Lung (tissue), 12 donors: ENCODE results near the gene FAM3D. TPM values are rescaled to one million over a fixed set of nuclear protein-coding genes. Genes with fewer than 3 reads are reported as not detected.

Experiments
- ATAC-seq: fragments of 200-7000 bp; cut with Tn5 transposase; one replicate; pipeline ENCODE4 v1.9.1; 2020; ENCODE audit warnings: moderate number of reproducible peaks; ENCODE audit not compliant: insufficient read depth, low FRiP score
- DNase-seq, 3 donors: peaks; one replicate each; pipeline ENCODE4 v3.0.0-alpha.2; 2013 to 2017
- H3K27ac ChIP-seq, 2 donors: one replicate each; pipeline ENCODE4 v1.5.1; 2013; ENCODE audit warnings: mild to moderate bottlenecking in 2 of 2, moderate library complexity in 2 of 2, control low read depth in 1 of 2, inconsistent platforms in 1 of 2, low read depth in 1 of 2, low read length in 1 of 2
- H3K27me3 ChIP-seq, 3 donors: one replicate each; pipeline ENCODE4 v1.5.1; 2013; ENCODE audit warnings: low read length in 2 of 3; ENCODE audit not compliant: control insufficient read depth in 3 of 3, insufficient read depth in 3 of 3
- H3K36me3 ChIP-seq, 4 donors: one replicate each; pipeline ENCODE4 v1.5.1; 2013; ENCODE audit warnings: low read length in 4 of 4, mild to moderate bottlenecking in 1 of 4, moderate library complexity in 1 of 4; ENCODE audit not compliant: control insufficient read depth in 4 of 4, insufficient read depth in 4 of 4
- H3K4me1 ChIP-seq, 5 donors: one replicate each; pipeline ENCODE4 v1.5.1; 2013; ENCODE audit warnings: low read length in 5 of 5, mild to moderate bottlenecking in 2 of 5, moderate library complexity in 1 of 5; ENCODE audit not compliant: control insufficient read depth in 5 of 5, insufficient read depth in 5 of 5
- H3K4me3 ChIP-seq: one replicate; pipeline ENCODE4 v1.5.1; 2013; ENCODE audit warnings: mild to moderate bottlenecking, control low read depth, moderate library complexity
- H3K9ac ChIP-seq, 2 donors: one replicate each; pipeline ENCODE4 v1.5.1; 2013; ENCODE audit warnings: low read length in 2 of 2, control low read depth in 1 of 2; ENCODE audit not compliant: insufficient read depth in 1 of 2
- H3K9me3 ChIP-seq, 4 donors: one replicate each; pipeline ENCODE4 v1.5.1; 2013; ENCODE audit warnings: low read length in 3 of 4, mild to moderate bottlenecking in 1 of 4, moderate library complexity in 1 of 4; ENCODE audit not compliant: control insufficient read depth in 4 of 4, insufficient read depth in 3 of 4
- WGBS, 2 donors: extraction: QIAGEN DNeasy Blood & Tissue Kit; methylation state at CpG; one replicate each; pipeline ENCODE4 v1.1.7; 2013; 5-methylcytosine and 5-hydroxymethylcytosine counted together
- polyA plus RNA-seq, 2 donors: library from polyadenylated mRNA; stranded (reverse); fragments of 200-250 nt; gene quantifications; one replicate each; pipeline ENCODE4 v1.2.1, GENCODE V29; 2013
- total RNA-seq, 2 donors: library from RNA; depleted of rRNA in 1 of 2; stranded (reverse); fragments of >200 nt in 1 of 2; gene quantifications; one replicate each; pipeline ENCODE4 v1.2.1, GENCODE V29; 2014 to 2021
- TF ChIP-seq, protein P1 (sequence below): IDR thresholded peaks from 2 replicates; pipeline ENCODE4 v1.5.1; 2012; ENCODE audit warnings: mild to moderate bottlenecking; ENCODE audit errors: control extremely low read depth, extremely low read depth
- donor health status: control.
- donor health status: control.
- donor health status: Bipolar disorder and iron deficiency.
- donor health status: healthy.
- donor health status: DM: yes; HTN: yes; CAD: no.

Gene FAM3D
- total and polyA plus RNA-seq, 4 donors = 3.2 to 15.1 (median 11.6) TPM

DNA sequence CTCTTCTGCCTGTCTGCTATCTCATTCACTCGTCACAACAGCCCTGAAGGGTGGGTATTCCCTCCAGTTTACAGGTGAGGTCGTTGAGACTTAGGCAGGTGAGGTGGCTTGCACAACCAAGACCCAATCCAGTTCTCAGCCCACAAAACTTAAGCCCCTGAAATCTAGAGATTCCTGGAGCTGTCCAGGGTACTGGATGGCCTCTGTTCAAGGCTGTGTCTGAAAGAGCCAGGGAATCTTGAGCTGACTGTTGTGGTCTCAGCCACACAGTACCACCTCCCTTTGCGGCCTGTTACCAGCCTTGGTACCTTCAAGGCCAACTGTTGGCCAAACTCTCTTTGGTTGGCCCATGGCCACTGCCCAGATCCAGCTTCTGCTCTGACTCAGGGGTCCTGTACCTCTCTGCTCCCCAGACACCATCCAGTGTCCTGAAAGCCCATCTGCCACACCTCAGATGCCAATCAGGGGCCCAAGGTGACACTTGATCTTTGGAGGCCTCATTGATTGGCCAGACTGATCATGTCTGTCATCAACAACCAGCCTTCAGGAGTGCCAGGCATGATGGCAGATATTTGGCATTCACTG is 78.5 kb downstream of the FAM3D start:
- H3K27ac ChIP-seq = no peak overlapping the region
- H3K9ac ChIP-seq = no peak overlapping the region
- no peaks in the 10 kb centered on the region for H3K9me3 ChIP-seq
- DNase-seq = peak; percentile 66 to 82 (median 67)
- H3K4me1 ChIP-seq = peaks cover 0 to 15% (median 0%) of the 10 kb centered on the region in 5 donors
- peaks cover 5 to 31% (median 28%) of the 10 kb centered on the region in 3 donors for H3K27me3 ChIP-seq
- no peaks in the 10 kb centered on the region for H3K36me3 ChIP-seq
- H3K4me3 ChIP-seq = no peak overlapping the region
- TF ChIP-seq, protein P1, sequence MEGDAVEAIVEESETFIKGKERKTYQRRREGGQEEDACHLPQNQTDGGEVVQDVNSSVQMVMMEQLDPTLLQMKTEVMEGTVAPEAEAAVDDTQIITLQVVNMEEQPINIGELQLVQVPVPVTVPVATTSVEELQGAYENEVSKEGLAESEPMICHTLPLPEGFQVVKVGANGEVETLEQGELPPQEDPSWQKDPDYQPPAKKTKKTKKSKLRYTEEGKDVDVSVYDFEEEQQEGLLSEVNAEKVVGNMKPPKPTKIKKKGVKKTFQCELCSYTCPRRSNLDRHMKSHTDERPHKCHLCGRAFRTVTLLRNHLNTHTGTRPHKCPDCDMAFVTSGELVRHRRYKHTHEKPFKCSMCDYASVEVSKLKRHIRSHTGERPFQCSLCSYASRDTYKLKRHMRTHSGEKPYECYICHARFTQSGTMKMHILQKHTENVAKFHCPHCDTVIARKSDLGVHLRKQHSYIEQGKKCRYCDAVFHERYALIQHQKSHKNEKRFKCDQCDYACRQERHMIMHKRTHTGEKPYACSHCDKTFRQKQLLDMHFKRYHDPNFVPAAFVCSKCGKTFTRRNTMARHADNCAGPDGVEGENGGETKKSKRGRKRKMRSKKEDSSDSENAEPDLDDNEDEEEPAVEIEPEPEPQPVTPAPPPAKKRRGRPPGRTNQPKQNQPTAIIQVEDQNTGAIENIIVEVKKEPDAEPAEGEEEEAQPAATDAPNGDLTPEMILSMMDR = no peak
- 49 to 53% methylated on average over 3 of the region's 3 CpGs for WGBS, 2 donors
- no peak for ATAC-seq

DNA sequence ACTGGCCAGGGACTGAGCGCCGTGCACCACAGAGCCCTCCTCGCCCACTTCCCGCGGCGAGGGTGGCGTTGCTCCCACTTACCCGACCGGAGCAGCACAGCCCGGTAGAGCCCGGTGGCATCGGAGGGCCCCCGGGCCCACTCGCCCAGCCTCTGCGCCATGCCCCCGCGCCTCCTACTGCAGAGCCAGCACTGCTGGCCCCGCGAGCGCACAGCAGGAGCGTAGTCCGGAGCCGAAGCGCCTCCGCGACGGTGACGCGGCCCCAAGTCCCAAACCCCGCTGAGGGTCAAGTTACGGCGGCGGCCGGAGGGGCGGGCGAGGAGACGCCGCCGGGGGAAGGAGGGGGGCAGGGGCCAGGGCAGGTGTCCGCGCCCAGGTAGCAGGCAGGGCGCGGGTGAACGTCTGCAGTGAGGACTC is 79.8 kb downstream of the FAM3D start:
- Histone ChIP-seq H3K27ac (no peak overlapping the region), H3K36me3 (no peaks in the 10 kb centered on the region), H3K4me3 (no peak overlapping the region), H3K9ac (no peak overlapping the region), H3K27me3 (peaks cover 5 to 31% (median 28%) of the 10 kb centered on the region in 3 donors), H3K4me1 (peaks cover 0 to 15% (median 0%) of the 10 kb centered on the region in 5 donors), H3K9me3 (no peaks in the 10 kb centered on the region)
- DNase-seq (no peak), ATAC-seq (no peak)
- TF ChIP-seq, protein P1 = no peak
- WGBS, 2 donors = 10% methylated on average over 41 to 44 of the region's 44 CpGs

- H3K9ac ChIP-seq = no peak overlapping the region
- peaks cover 5 to 31% (median 28%) of the 10 kb centered on the region in 3 donors for H3K27me3 ChIP-seq
- H3K4me1 ChIP-seq = peaks cover 0 to 21% (median 0%) of the 10 kb centered on the region in 5 donors
- DNase-seq (no peak), ATAC-seq (no peak)
- H3K27ac ChIP-seq = no peak overlapping the region
- 37% methylated on average over 8 of the region's 8 CpGs for WGBS, 2 donors
- TF ChIP-seq, protein P1 = no peak
- H3K36me3 ChIP-seq = no peaks in the 10 kb centered on the region
- no peak overlapping the region for H3K4me3 ChIP-seq
- no peaks in the 10 kb centered on the region for H3K9me3 ChIP-seq
Measured at GRCh38 chr3:58585994-58586393, 80.6 kb downstream of the FAM3D start.
